ENCODE results near the gene BCAP31.
"Not testable (repeated sequence)": the region's sequence is repeated elsewhere in the genome, so short reads cannot be mapped to it uniquely, and the experiment has no call there.

BCAP31 gene

DNA sequence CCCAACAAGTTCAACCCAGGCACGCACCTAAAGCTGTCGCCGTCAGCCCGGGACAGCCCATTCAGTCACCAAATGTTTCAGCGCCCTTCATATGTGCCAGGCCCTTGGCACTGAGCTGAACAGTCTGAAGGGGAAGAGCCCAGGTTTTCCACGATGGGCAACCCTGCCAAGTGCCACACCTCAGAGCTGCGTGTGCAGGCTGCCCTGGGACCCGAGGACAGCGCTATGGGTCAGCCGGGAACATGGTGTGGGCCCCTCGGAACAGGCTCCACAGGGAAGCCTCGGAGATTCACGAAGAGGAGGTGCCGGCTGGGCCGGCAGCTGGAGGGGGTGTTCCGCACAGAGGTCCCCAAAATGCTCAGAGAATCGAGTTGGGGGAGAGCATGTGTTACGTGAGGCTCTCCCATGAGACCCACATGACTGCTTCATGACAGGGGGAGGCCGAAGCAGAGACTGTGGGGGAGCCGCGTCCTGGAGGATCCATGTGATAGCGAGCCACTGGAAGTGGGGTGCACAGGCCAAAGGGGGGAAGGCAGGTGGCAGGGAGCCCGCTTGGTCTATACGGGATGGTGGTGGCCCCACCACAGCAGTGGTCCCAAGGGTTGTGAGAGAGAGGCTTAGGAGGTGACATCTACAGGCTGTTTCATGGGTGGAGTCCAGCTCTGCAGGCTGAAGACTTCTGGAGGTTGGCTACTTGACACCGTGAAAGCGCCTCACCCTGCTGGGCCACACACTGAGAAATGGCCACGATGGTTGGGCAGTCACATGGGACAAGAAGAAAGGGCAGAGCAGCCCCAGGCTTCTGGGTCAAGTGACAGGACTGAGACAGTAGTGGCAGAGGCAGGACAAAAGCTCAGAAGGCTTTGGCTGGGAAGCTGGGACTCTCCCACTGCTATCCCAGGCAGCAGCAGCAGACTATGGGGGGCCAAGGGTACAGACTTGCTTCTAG is 14.2 kb downstream of the BCAP31 start:
- no peak for DNase-seq (ENCODE audit: low read depth in 3 of 3)

GRCh38 chrX:153708415-153708814 is 15.8 kb downstream of the BCAP31 start:
- peak in 1 of 3 experiments; percentile 41 for DNase-seq (ENCODE audit: low read depth in 3 of 3)

GRCh38 chrX:153707406-153707805 is 16.8 kb downstream of the BCAP31 start:
- DNase-seq (ENCODE audit: low read depth in 3 of 3): no peak

DNA sequence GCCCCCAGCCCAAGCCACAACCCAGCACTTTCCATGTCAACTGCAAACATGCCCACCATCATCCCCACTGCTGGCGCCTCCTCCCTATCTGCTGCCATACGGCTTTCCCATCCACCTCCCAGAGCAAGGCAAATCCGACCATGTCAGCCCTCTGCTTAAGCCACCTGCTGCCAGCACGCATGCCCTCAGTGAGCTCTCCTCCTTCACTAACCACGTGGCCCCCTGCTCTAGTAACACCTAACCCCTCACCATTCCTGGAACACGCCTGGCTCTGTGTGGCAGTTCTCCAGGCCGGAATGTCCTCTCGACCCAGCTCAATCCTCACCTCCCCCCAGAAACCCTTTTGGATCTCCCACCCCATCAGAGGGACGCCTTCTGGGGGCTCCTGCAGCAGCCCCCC is 17.4 kb downstream of the BCAP31 start:
- no peak for DNase-seq (ENCODE audit: low read depth in 3 of 3)

- not testable (repeated sequence) for DNase-seq (ENCODE audit: low read depth in 3 of 3)
These were observed 18.7 kb downstream of the BCAP31 start for GRCh38 chrX:153705403-153706060.

DNA sequence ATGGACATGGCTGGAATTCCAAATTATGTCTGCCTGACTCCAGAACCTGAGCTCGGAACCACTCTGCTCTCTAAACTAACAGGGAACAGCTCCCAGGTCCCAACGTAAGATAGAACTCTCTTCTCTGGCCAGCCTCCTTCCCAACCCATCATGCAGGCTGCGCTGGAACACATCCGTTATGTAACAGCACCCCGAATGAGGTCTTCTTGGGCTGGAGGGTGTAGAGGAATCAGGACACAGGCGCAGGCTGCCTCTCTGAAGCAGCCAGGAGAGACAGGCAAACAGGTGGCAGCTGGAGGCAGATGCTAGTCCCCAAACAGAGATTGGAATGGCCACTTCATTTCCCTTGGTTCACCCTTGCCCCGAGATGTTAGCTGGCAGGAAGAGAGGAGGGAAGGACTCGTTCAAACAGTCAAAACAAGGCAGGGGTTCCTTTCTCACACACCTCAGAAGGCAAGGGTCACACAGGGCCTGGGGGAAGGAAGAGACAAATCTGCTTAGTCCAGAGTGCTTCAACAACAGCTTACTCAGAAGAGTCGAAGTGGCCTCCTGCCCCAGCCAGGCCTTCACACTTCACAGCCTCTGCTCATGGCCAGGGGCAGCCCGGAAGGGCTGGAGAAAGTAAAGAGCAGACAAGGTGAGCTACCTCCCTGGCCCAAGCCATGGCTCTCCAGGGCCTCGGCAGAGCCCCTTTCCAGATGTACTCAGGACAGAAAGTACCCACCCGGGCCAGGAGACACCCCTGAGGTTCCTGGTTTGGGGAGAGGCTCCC is 19.4 kb downstream of the BCAP31 start:
- DNase-seq (ENCODE audit: low read depth in 3 of 3): not testable (repeated sequence)

DNA sequence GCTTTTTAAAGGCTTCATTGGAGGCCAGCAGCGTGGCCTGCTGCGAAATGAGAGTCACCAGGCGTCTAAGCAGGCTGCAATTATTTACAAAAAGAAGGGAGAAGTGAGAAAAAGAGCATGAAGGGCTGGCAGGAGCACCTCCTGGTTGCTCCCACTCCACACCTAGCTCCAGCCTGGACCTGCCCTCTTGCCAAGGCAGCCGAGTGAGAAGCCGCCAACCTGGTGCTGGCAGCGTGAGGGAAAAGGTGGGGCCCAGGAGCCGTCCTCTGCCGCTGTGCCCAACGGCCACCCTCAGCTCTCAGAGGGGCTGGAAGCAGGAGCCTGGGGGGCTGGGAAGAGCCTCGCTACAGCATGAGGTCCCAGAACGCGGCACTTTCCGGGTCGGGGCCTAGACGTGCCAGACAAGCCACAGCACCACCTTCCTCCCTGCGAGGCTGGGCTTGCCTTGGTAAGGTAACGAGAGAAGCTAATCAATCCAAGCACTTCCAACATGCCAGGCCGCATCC is 20.1 kb downstream of the BCAP31 start:
- no peak for DNase-seq (ENCODE audit: low read depth in 3 of 3)

DNA sequence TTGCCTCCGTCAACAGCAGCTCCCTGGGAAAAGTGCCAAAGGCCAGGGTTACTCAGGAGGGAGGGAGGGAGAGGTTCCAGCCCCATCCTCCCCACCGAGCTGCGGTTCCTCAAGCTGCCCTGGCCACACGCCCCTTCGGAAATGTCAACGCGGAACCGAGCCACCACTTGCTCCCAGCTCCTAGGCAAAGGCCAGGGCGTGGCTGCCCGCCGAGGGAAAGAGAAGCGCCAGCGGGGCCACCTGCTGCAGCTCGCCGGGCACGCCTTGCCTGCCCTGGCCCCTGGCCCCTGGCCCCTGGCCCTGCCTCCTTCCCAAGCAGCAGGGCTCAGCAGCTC is 21.2 kb downstream of the BCAP31 start:
- DNase-seq (ENCODE audit: low read depth in 3 of 3): no peak

DNA sequence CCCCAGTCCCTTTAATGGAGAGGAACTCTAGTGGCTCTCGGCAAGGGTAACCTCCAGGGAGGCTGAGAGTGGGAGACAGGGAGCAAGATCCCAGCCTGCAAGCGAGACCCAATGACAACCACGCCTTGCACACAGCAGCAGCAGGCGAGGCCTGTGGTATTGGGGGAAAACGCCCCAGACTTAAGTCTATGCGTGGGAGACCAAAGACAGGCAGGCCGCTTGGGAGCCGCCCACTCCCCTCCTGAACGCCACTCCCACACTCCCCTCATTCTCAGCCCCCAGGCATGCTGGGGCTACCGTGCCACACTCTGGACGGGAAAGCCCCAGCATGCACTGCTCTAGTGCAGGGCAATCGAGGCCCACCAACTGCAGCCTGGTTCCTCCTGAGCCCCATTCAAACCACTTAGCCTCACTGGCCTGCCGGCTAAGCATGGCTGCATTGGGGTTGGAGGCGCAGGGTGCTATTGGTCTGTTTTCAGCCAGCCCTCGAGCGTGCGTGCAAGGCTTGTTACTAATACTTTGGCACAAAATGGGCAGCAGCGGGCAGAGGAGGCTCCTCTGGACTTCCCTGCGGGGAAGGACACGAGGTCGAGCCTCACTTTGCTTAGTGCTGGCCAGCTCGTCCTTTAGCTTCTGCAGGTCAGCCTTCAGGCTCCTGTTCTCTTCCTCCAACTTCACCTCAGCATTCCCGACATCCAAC is 21.7 kb downstream of the BCAP31 start:
- DNase-seq (ENCODE audit: low read depth in 3 of 3): no peak

DNA sequence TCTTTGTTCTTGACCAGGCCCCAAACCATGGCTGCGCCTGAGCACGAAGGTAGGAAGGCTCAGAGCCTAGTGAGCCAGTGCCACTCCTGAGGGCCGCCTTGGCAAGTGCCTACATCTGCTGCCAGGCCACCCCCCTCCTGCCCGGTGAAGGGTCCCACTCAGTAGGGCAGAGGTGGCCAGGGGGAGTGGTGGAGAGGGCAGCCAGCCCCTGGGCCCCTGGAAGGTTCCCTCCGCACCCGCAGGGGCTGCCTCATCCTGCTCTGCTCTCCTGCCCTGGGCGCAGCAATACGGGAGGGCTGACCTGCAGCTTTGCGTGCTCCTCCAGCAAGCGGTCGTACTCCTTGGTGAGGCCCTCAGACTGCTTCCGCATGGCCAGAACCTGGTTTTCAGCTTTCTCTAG is 22.5 kb downstream of the BCAP31 start:
- DNase-seq (ENCODE audit: low read depth in 3 of 3): no peak

- DNase-seq (ENCODE audit: low read depth in 3 of 3): no peak
These were observed 23.2 kb downstream of the BCAP31 start for GRCh38 chrX:153700967-153701366.

DNA sequence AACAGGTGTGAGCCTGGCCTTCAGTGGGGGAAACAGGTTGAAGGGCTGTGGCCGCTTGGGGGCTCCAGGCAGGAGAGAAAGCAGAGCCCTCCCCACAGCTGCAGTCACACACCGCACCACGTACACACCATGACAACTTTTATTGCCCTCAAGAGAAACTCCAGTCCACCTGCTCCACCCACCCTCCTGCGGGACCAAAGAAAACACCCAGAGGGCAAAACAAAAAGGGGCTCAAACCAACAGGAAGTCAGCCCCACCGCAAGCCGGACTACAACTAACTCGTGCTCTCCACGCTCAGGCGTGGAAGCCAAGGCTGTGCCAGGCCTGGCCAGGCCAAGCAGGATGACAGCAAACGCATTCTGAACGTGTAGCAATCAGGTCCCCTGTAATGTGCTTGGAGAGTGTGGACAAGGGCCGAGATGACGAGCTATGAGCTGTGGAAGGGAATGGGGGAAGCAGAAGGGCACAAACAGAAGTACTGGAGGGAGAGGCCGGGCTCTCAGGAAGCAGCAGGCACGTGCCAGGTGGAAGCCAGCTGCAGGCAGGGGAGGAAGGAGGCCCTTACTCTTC is 23.7 kb downstream of the BCAP31 start:
- DNase-seq (ENCODE audit: low read depth in 3 of 3): no peak

- not testable (repeated sequence) for DNase-seq (ENCODE audit: low read depth in 3 of 3)
These were observed 24.3 kb downstream of the BCAP31 start for GRCh38 chrX:153699784-153700371.

- not testable (repeated sequence) for DNase-seq (ENCODE audit: low read depth in 3 of 3)
These were observed 24.9 kb downstream of the BCAP31 start for GRCh38 chrX:153699210-153699783.

DNA sequence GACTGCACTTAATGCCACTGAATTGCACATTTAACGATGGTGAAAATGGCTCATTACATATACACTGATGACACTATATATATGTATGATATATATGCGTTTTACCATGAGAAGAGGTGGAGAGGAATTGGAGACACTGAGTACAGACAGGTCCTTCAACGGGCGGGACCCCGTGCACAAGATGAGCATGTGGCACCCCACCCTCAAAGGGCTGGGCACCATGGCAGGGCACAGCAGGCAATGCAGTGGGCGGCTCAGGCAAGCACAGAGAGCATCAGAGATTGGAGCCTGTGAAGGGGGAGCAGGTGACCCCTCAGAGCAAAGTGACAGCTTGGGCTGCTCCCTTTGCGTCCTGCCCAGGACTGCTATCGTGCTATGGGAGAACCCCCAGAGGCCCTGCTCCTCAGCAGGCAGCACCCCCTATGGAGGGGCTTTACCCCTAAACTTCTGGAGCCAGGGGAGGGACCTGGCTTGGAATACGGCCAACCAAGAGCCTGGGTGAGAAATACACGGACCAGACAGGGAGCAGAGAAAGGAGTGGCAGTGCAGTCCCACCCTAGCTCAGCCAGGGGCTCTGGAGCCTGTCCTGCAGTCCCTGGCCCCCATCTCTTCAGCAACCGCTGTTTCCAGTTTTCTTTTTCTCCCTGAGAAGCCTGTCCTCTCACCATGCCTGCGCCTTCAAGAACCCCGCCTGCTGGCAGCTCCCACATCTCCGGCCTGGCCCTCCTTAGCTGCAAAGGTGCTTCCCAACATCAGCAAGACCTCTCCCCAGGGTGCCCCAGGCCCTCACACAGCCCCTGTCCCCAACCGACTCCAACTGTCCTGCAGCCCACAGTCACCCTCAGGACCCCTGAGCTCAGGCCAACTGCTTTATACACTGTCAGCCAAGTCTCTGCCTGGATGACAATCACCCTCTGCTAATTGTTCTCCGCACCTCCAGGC is 26.0 kb downstream of the BCAP31 start:
- no peak for DNase-seq (ENCODE audit: low read depth in 3 of 3)

DNA sequence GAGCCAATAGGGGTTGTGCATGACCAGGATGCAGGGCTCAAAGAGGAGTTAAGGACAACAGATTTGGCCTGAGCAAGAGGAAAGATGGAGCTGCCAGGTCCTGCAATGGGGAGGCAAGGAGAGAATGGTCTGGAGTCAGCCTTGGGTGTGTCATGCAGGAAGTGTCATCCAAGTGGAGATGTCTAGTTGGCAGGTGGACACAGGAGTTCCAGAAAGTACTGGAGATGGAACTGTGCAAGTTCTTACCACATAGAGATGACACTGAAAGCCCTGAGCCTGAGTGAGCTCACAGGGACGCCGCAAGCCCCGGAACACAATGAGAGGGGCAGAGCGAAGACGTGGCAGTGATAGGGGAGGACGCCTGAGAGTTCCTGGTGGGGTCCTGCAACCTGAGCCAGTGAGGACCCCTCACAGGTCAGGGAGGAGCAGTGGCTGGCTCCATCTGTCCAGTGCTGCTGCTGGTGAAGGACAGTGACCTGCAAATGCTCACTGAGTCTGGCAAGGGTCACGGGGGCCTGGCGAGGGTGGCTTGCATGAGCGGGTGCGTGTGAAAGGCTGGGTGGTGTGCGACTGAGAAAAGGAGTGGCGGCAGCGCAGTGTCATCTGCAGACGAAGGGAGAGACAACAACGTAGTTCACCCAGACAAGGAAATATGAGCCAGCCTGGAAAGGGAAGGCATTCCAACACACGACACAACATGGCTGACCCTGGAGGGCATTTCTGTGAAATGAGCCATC is 27.0 kb downstream of the BCAP31 start:
- not testable (repeated sequence) for DNase-seq (ENCODE audit: low read depth in 3 of 3)

DNA sequence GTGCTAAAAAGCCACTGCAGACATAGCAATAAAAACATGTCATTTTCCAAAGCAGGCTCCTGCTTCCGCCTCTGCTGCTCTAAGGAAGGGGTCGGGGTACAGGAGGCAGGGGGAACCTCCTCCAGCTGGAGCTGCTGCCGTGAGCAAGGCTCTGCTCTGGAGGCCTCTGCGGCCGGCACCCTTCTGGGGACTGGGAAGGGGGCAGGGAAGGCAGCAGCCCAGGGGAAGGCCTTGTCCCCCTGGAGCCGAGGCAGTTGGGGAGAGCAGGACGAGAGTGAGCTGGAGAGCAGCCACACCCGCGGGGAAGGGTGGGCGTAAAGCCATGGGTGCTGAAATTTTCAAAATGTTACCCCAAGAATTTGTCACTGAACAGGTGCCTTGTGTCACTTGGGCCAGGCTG is 27.6 kb downstream of the BCAP31 start:
- DNase-seq (ENCODE audit: low read depth in 3 of 3): not testable (repeated sequence)

- no peak for DNase-seq (ENCODE audit: low read depth in 3 of 3)
These were observed 28.1 kb downstream of the BCAP31 start for GRCh38 chrX:153696100-153696499.
